ENCODE measurements around the gene RBBP8NL.

Gene RBBP8NL

GRCh38 chr20:62364911-62365736, 62.2 kb downstream of the RBBP8NL start:
- no peak for DNase-seq (ENCODE audit: low spot score in 2 of 2)
- in situ Hi-C loops (cut with MboI; ENCODE audit: low sequenced_read_pairs): no loop called here
- Histone ChIP-seq H3K27me3 (ENCODE audit: low read depth) (no peaks in the 10 kb centered on the region), H3K36me3 (replicated peaks) (peaks cover 11% of the 10 kb centered on the region; the same call in 1 of the 2 replicates), H3K4me1 (peaks cover 16% of the 10 kb centered on the region), H3K4me3 (peak overlapping the region; percentile 80), H3K9me3 (no peaks in the 10 kb centered on the region)

GRCh38 chr20:62363920-62364851, 63.2 kb downstream of the RBBP8NL start:
- in situ Hi-C loops (cut with MboI; ENCODE audit: low sequenced_read_pairs): no loop called here

GRCh38 chr20:62362991-62363919, 64.1 kb downstream of the RBBP8NL start:
- H3K4me1 ChIP-seq: peaks cover 9% of the 10 kb centered on the region
- no peaks in the 10 kb centered on the region for H3K9me3 ChIP-seq
- no peaks in the 10 kb centered on the region for H3K27me3 ChIP-seq (ENCODE audit: low read depth)
- no peak for DNase-seq (ENCODE audit: low spot score in 2 of 2)
- in situ Hi-C loops (cut with MboI; ENCODE audit: low sequenced_read_pairs): no loop called here
- H3K4me3 ChIP-seq: no peak overlapping the region
- H3K36me3 ChIP-seq (replicated peaks): peaks cover 11% of the 10 kb centered on the region; the same call in 1 of the 2 replicates

More at GRCh38 chr20:62363920-62364851, 63.2 kb downstream of the RBBP8NL start:
- no peak for DNase-seq (ENCODE audit: low spot score in 2 of 2)
- peaks cover 11% of the 10 kb centered on the region; the same call in 1 of the 2 replicates for H3K36me3 ChIP-seq (replicated peaks)
- H3K9me3 ChIP-seq: no peaks in the 10 kb centered on the region
- H3K27me3 ChIP-seq (ENCODE audit: low read depth): no peaks in the 10 kb centered on the region
- H3K4me3 ChIP-seq: no peak overlapping the region
- peaks cover 16% of the 10 kb centered on the region for H3K4me1 ChIP-seq

- Histone ChIP-seq H3K4me1 (peaks cover 2% of the 10 kb centered on the region; the same call in 1 of the 2 replicates), H3K9me3 (no peaks in the 10 kb centered on the region), H3K36me3 (replicated peaks) (peaks cover 11% of the 10 kb centered on the region), H3K4me3 (no peak overlapping the region), H3K27me3 (ENCODE audit: low read depth) (no peaks in the 10 kb centered on the region)
- in situ Hi-C loops (cut with MboI; ENCODE audit: low sequenced_read_pairs): no loop called here
- no peak for DNase-seq (ENCODE audit: low spot score in 2 of 2)
Observed at GRCh38 chr20:62362590-62362940, 64.8 kb downstream of the RBBP8NL start.

- no peaks in the 10 kb centered on the region; the same call in 1 of the 2 replicates for H3K4me1 ChIP-seq
- no peak for DNase-seq (ENCODE audit: low spot score in 2 of 2)
- in situ Hi-C loops (cut with MboI; ENCODE audit: low sequenced_read_pairs): no loop called here
- no peak overlapping the region for H3K4me3 ChIP-seq
- peaks cover 11% of the 10 kb centered on the region for H3K36me3 ChIP-seq (replicated peaks)
- H3K27me3 ChIP-seq (ENCODE audit: low read depth): no peaks in the 10 kb centered on the region
- no peaks in the 10 kb centered on the region for H3K9me3 ChIP-seq
Observed at GRCh38 chr20:62361799-62362589, 65.3 kb downstream of the RBBP8NL start.

GRCh38 chr20:62360854-62361798, 66.2 kb downstream of the RBBP8NL start:
- in situ Hi-C loops (cut with MboI; ENCODE audit: low sequenced_read_pairs): no loop called here
- Histone ChIP-seq H3K9me3 (no peaks in the 10 kb centered on the region), H3K27me3 (ENCODE audit: low read depth) (no peaks in the 10 kb centered on the region), H3K4me3 (no peak overlapping the region), H3K36me3 (replicated peaks) (peaks cover 11% of the 10 kb centered on the region), H3K4me1 (no peaks in the 10 kb centered on the region; the same call in 1 of the 2 replicates)
- DNase-seq (ENCODE audit: low spot score in 2 of 2): no peak
